Colonic mucosa (tissue), 4 donors: Measurements from ENCODE around the gene TECPR1. TPM values are rescaled to one million over a fixed set of nuclear protein-coding genes. Genes with fewer than 3 reads are reported as not detected.

ENCODE experiments used
- DNase-seq: peaks from one replicate; pipeline ENCODE4 v3.0.0-alpha.2; 2020
- H3K27ac ChIP-seq: fragments of 200-600 bp; one replicate; pipeline ENCODE4 v1.8.0; 2021
- H3K27me3 ChIP-seq: fragments of 200-600 bp; one replicate; pipeline ENCODE4 v1.8.0; 2021
- H3K36me3 ChIP-seq: fragments of 200-600 bp; one replicate; pipeline ENCODE4 v1.8.0; 2021
- H3K4me1 ChIP-seq: fragments of 200-600 bp; one replicate; pipeline ENCODE4 v1.8.0; 2021; ENCODE audit warnings: mild to moderate bottlenecking
- H3K4me3 ChIP-seq: fragments of 200-600 bp; one replicate; pipeline ENCODE4 v1.8.0; 2021
- H3K9ac ChIP-seq, 2 donors: one replicate each; pipeline ENCODE4 v1.7.0; 2013; ENCODE audit warnings: control low read depth in 2 of 2, low read depth in 2 of 2, low read length in 2 of 2
- H3K9me3 ChIP-seq: fragments of 200-600 bp; one replicate; pipeline ENCODE4 v1.8.0; 2021
- CTCF ChIP-seq: fragments of 200-600 bp; IDR thresholded peaks from one replicate; pipeline ENCODE4 v1.8.0; 2022; ENCODE audit warnings: antibody characterized with exemption, mild to moderate bottlenecking
- intact Hi-C: fragments of 100-400 bp; cut with DNase I; formaldehyde crosslinking; loops from one replicate; pipeline ENCODE4 v1.14.1; 2022
- total RNA-seq, 2 donors: library from RNA; stranded (reverse); fragmentation: NEBNext Ultra II Directional in 1 of 2; extraction: Animal tissue kit (Norgen Biotek cat#: 25700) in 1 of 2; gene quantifications; one replicate each; pipeline ENCODE4 v1.2.1, GENCODE V29; 2021
- donor health status: healthy.
- donor health status: DM: no; HTN: no; CAD: no.
- donor health status: DM: no; HTN: no; CAD: no.

The TECPR1 gene
- total RNA-seq, 2 donors from 2014 or later = 20.3 to 44.5 TPM

DNA sequence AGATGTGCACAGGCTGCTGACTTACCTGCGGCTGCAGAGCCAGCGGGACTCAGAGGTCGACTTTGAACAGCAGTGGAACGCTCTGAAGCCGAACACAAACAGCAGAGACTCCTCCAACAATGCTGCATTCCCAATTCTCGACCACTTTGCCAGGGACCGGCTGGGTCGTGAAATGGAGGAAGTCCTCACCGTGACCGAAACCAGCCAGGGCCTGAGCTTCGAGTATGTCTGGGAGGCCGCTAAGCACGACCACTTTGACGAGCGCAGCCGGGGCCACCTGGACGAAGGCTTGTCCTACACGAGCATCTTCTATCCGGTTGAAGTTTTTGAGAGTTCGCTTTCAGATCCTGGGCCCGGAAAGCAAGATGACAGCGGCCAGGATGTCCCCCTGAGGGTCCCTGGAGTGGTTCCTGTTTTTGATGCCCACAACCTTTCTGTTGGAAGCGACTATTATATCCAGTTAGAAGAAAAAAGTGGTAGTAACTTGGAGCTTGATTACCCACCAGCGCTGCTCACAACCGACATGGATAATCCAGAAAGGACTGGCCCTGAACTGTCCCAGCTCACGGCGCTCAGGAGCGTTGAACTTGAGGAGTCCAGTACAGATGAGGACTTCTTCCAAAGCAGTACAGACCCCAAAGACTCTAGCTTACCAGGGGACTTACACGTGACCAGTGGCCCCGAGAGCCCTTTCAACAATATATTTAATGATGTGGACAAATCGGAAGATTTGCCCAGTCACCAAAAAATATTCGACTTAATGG, 60.2 kb downstream of the TECPR1 start:
- peaks cover 17% of the 10 kb centered on the region for H3K36me3 ChIP-seq
- DNase-seq = peak; percentile 10
- no peak overlapping the region for H3K27ac ChIP-seq
- intact Hi-C loops = no loop called here
- no peak overlapping the region for H3K9ac ChIP-seq
- no peaks in the 10 kb centered on the region for H3K9me3 ChIP-seq
- no peaks in the 10 kb centered on the region for H3K27me3 ChIP-seq
- TF ChIP-seq CTCF = no peak
- no peak overlapping the region for H3K4me3 ChIP-seq
- H3K4me1 ChIP-seq = no peaks in the 10 kb centered on the region

GRCh38 chr7:98189559-98189958, 62.5 kb downstream of the TECPR1 start:
- no peaks in the 10 kb centered on the region for H3K4me1 ChIP-seq
- peak; percentile 3 for DNase-seq
- intact Hi-C loops = no loop called here
- H3K36me3 ChIP-seq = peaks cover 17% of the 10 kb centered on the region
- TF ChIP-seq CTCF = no peak
- no peak overlapping the region for H3K27ac ChIP-seq
- no peaks in the 10 kb centered on the region for H3K27me3 ChIP-seq
- no peak overlapping the region for H3K4me3 ChIP-seq
- no peaks in the 10 kb centered on the region for H3K9me3 ChIP-seq
- H3K9ac ChIP-seq = no peak overlapping the region

DNA sequence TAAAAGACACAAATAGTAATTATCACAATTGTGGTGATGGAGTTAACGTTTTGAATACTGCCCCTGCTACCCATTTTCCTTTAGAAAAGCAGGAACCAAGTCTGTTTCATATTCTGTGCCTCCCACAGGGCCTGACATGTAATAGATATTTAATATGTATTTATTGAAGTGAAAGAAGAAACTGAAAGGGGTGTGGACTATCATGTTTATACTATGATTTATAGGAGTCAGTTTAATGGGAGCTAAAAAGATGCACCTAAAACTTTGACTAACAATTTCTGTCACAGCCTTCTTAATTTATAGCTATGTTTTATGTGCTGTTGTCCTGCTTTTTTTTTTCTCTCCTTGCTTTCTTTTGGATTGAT, 64.9 kb downstream of the TECPR1 start:
- no peak overlapping the region for H3K9ac ChIP-seq
- no peak overlapping the region for H3K4me3 ChIP-seq
- H3K36me3 ChIP-seq = peaks cover 12% of the 10 kb centered on the region
- no peaks in the 10 kb centered on the region for H3K9me3 ChIP-seq
- H3K4me1 ChIP-seq = no peaks in the 10 kb centered on the region
- no peak overlapping the region for H3K27ac ChIP-seq
- no peak for DNase-seq
- TF ChIP-seq CTCF = no peak
- no peaks in the 10 kb centered on the region for H3K27me3 ChIP-seq
- intact Hi-C loops = no loop called here

- Histone ChIP-seq H3K4me3 (no peak overlapping the region), H3K4me1 (no peaks in the 10 kb centered on the region), H3K9me3 (no peaks in the 10 kb centered on the region), H3K27me3 (no peaks in the 10 kb centered on the region), H3K36me3 (peaks cover 6% of the 10 kb centered on the region), H3K9ac (no peak overlapping the region), H3K27ac (no peak overlapping the region)
- intact Hi-C loops = no loop called here
- no peak for DNase-seq
- no peak for TF ChIP-seq CTCF
Measured at GRCh38 chr7:98186452-98187137, 65.4 kb downstream of the TECPR1 start.

- no peak for DNase-seq
- Histone ChIP-seq H3K4me1 (no peaks in the 10 kb centered on the region), H3K4me3 (no peak overlapping the region), H3K27me3 (no peaks in the 10 kb centered on the region), H3K36me3 (peaks cover 5% of the 10 kb centered on the region), H3K27ac (no peak overlapping the region), H3K9ac (no peak overlapping the region), H3K9me3 (no peaks in the 10 kb centered on the region)
- no peak for TF ChIP-seq CTCF
- intact Hi-C loops = no loop called here
Measured at GRCh38 chr7:98185101-98185500, 66.9 kb downstream of the TECPR1 start.
